Stimulated activated CD8-positive, alpha-beta memory T cell treated with anti-CD3 and anti-CD28 coated beads, Interleukin-4, amount 100 ng/mL, for 24 hours (primary cell): ENCODE results near the gene SPATA3.
"Not testable (repeated sequence)": the region's sequence is repeated elsewhere in the genome, so short reads cannot be mapped to it uniquely, and the experiment has no call there.

ENCODE experiments used
- DNase-seq: peaks from one replicate; pipeline ENCODE4 v3.0.0-alpha.2; 2020; ENCODE audit warnings: low read depth

SPATA3 gene

DNA sequence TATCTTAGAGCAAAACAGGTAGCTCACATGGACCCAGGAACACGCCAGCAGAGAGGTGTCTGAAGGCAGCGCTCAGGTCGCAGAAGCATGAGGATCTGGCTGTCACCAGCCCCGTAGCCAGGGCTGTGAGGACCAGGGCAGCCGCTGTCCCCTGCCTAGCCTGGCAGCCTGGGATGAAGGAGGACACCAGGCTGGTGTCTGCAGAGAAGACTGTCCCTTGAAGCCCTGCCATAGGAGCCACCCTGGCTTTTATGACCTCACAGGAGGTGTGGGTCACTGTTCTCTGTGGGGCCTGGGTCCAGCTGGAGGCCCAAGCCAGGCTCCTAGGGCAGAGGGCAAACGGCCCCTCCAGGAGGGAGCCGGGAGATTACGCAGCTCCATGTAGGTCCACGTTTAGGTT is at the start of gene SPATA3:
Gene SPATA3, plus strand, starts transcription at position 301 of the 400 bp plus-strand sequence. CDS start 113 bp downstream, outside the sequence.
- DNase-seq: no peak

- no peak for DNase-seq
Observed at GRCh38 chr2:230946429-230947234, 49.3 kb upstream of the SPATA3 start.

- no peak for DNase-seq
Observed at GRCh38 chr2:230947235-230947576, 48.7 kb upstream of the SPATA3 start.

DNA sequence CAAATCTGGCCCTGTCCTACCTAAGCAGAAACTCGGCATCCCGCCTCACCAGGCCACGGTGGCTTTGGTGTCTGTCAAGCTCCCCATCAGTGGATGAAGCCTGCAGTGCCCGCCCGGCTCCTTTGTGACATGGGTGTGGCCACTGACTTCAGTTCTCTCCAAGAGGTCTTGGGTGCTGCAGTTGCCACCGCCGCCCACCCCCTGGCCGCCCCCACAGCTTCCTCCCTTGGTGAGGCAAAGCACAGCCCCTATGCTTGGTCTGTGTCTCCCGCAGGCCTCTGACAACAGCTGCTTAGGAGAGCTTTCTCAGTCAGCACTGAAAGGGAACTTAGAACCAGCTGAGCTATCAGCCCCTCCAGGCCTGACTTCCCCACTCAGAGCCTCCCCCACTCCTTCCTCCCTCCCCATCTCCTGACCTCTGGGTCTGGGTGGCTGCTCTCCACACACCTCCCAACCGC is 48.0 kb upstream of the SPATA3 start:
- no peak for DNase-seq

- DNase-seq: no peak
Observed at GRCh38 chr2:230949966-230950873, 45.7 kb upstream of the SPATA3 start.

DNA sequence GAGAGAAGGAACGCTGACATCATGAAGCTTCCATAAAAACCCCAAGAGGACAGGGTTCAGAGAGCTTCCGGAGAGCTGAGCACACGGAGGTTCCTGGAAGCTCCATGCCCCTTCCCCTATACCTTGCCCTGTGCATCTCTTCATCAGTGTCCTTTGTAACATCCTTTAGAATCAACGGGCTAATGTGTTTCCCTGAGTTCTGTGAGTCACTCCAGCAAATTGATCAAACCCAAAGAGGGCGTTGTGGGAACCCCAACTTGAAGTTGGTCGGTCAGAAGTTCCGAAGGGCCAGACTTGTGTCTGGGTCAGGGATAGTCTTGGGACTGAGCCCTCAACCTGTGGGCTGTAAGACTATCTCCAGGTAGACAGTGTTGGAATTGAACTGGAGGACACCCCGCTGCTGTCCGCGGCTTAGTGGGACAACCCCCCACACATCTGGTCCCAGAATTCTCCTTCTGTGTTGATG is 45.0 kb upstream of the SPATA3 start:
- no peak for DNase-seq

- DNase-seq: no peak
Observed at GRCh38 chr2:230951396-230951795, 44.5 kb upstream of the SPATA3 start.

DNA sequence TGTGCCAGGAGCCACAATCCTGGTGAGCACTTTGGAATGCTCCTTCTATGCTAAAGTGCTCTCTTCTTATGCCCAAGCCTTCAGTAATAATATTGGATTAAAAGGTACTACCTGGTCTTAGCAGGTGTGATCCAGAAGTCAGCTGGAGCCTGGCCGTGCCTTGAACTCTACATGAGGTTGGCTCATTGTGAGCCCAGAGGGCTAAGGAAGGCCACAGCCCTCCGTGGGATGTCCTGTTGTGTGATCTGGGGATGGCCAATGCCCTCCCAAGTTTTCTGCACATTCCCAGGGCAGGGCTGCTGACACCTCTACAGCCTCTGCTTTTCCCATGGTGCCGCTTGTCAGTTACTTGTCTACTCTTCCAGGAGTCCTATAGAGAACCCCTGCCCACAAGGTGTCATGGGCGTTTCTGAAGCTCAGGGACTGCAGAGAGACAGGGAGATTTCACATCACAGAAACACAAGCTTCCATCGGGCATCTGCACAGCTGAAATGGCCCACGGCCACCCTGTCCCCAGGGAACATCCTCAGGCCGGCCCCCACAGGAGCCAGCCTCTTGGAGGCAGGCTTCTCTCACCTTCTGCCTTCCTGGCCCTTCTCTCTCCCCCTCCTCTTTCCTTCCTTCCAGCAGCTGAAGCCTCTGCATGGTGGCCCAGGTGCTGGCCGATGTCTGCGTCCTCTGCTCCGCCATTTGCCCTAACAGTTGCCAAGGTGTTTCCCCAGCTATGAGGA is 43.5 kb upstream of the SPATA3 start:
- DNase-seq: no peak

GRCh38 chr2:230953845-230954244 is 42.1 kb upstream of the SPATA3 start:
- no peak for DNase-seq

GRCh38 chr2:230954746-230955145 is 41.2 kb upstream of the SPATA3 start:
- DNase-seq: no peak

DNA sequence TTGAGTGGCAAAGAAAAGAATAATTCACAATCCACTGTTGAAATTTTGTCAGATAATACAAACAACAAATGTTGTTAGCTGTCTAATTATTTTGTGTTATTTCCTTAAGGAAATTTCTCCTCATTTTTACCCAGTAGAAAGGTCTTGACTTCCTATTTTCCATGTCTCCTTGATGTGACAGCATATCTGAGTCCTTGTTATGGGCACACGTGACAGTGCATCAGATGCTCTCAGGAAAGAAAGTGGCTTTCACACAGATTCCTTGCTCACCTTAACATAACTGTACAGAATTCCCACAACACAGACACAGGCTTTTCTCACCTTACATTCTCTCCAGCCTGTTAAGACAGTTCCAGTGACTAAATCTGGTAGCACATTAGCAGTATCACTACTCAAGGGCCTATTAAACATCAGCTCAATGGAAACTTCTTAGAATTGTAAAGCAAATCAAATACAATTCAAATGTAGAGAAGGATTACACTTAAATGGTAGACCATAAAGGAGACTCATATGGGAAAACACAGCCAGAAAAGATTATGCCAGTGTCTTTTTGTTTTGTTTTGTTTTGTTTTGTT is 40.7 kb upstream of the SPATA3 start:
- no peak for DNase-seq

- DNase-seq: no peak
Observed at GRCh38 chr2:230956827-230957755, 38.8 kb upstream of the SPATA3 start.

DNA sequence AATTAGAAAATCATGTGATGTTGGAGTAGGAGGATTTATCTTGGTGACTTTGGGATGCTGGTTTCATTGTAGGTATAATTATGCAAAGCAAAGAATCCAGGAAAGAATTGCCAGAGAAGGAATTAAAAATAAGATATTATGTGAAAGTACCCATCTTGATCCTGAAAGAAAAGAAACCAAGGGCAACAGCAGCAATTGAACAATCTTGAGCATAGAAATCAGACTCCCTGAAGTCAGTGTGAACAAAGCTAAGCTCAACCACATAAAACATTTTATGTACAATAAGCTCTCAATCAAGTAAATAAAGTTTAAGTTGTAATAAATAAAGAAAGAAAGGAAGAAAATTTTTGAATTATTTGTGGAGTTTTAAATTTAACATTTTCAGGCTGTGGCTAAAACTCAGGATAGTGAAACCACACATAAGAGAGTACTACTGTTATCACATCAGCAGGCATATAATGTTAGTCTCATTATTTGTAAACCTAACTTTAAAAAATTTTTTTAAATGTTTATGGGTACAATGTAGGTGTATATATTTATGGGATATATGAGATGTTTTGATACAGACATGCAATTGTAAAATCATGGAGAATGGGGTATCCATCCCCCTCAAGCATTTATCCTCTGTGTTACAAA is 38.0 kb upstream of the SPATA3 start:
- no peak for DNase-seq

DNA sequence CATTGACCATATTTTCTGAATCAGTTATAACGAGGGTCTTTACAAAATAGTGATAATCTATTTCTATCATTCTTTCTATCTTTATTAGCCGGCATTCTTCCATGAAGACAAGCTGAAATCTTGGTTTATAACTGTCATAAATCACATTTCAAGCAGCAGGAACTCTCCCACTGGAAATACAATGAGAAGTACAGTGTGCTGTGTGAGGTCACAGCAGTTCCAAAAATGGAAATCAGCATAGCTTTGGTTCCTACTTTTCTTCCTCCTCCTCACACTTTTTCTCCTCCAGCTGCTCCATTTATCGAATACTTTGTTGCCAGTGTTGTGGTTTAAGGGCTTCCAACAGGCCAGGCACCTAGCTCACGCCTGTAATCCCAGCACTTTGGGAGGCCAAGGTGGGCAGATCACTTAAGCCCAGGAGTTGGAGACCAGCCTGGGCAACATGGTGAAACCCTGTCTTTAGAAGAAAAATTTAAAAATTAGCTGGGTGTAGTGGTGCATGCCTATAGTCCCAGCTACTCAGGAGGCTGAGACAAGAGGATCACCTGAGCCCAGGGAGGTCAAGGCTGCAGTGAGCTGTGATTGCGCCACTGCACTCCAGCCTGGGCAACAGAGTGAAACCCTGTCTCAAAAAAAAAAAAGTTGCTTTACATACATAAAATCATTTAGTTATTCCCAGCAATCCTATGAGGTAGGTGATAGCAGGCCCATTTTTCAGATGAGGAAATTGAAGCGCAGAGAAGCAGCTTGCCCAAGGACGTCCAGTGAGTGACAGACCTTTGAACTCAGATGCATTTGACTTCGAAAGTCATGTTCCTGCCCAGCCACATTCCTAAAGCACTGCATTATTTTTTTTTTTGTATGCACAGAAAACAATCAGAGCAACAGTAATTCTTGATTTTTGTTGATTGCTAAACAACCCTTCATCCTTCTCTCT is 36.8 kb upstream of the SPATA3 start:
- DNase-seq: no peak

DNA sequence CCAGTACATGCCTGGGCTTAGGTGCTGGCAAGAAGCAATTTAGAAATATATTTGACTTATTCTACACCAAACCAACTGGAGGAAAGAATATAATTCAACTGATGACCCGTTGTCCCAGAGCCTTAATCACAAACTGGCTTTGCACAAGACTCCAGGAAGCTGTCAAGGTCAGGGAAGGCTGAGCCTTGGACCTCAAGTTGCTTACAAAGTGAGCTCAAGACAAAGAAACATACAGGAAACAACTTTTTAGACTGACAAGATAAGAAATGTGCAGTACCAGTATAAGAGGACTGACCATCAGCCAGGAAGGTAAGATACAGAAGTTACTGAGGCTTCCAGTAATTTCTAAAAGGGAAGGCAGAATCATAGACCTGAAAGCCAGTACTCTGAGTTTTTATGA is 35.9 kb upstream of the SPATA3 start:
- no peak for DNase-seq

DNA sequence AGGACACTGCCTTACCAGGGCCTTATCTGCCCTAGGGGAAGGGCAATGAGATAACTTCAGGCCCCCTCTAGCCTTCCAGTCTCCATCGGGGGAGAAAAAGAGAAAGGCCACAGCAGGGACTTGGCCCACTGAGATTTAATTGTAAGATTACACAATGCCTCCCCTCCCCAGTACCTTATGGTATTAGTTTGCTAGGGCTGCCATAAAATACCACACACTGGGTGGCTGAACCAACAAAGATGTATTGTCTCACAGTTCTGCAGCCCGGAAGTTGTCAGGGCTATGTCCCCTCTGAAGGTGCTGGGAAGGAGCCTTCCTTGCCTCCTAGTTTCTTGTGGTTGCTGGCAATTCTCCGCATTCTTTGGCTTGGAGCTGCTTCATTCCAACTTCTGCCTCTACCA is 34.8 kb upstream of the SPATA3 start:
- DNase-seq: no peak

- no peak for DNase-seq
Observed at GRCh38 chr2:230964136-230964730, 31.7 kb upstream of the SPATA3 start.

- DNase-seq: no peak
Observed at GRCh38 chr2:230967113-230967512, 28.8 kb upstream of the SPATA3 start.

GRCh38 chr2:230968314-230968713 is 27.6 kb upstream of the SPATA3 start:
- DNase-seq: not testable (repeated sequence)
